SK-N-SH treated with all-trans-retinoic acid at 6 μM for 48 hours (cell line): Measurements from ENCODE around the gene FOXRED1.

Experiments used
- ATAC-seq: fragments of 200-7000 bp; cut with Tn5 transposase; 3 replicates; pipeline ENCODE4 v1.9.1; 2020; ENCODE audit warnings: mild to moderate bottlenecking, moderate library complexity
- ARNTL ChIP-seq: fragments of 450-650 bp; formaldehyde crosslinking; IDR thresholded peaks from 2 replicates; pipeline ENCODE4 v1.5.0; 2020; ENCODE audit warnings: low read depth, mild to moderate bottlenecking, moderate library complexity, borderline replicate concordance
- BACH2 ChIP-seq: fragments of 250-450 bp; sonication (Bioruptor Pico); IDR thresholded peaks from 2 replicates; pipeline ENCODE4 v1.9.0; 2021; ENCODE audit warnings: mild to moderate bottlenecking, borderline replicate concordance
- CSDC2 ChIP-seq: fragments of 250-450 bp; sonication (Bioruptor Pico); IDR thresholded peaks from 2 replicates; pipeline ENCODE4 v1.5.0; 2020; ENCODE audit warnings: mild to moderate bottlenecking, moderate library complexity
- ESRRG ChIP-seq: fragments of 250-450 bp; sonication (Bioruptor Pico); IDR thresholded peaks from 2 replicates; pipeline ENCODE4 v1.6.1; 2021; ENCODE audit warnings: mild to moderate bottlenecking
- GLIS3 ChIP-seq: fragments of 250-450 bp; sonication (Bioruptor Pico); IDR thresholded peaks from 2 replicates; pipeline ENCODE4 v1.5.0; 2020; ENCODE audit warnings: mild to moderate bottlenecking, moderate library complexity
- ISL1 ChIP-seq: fragments of 250-450 bp; sonication (Bioruptor Pico); IDR thresholded peaks from 2 replicates; pipeline ENCODE4 v2.1.2; 2022; ENCODE audit warnings: mild to moderate bottlenecking, moderate library complexity
- OSR1 ChIP-seq: fragments of 250-450 bp; sonication (Bioruptor Pico); IDR thresholded peaks from 2 replicates; pipeline ENCODE4 v1.8.0; 2022; ENCODE audit warnings: moderate library complexity, mild to moderate bottlenecking, inconsistent platforms
- POU6F1 ChIP-seq: fragments of 250-450 bp; sonication (Bioruptor Pico); IDR thresholded peaks from 2 replicates; pipeline ENCODE4 v1.8.0; 2021; ENCODE audit warnings: low read depth, mild to moderate bottlenecking, moderate library complexity, borderline replicate concordance
- PPARA ChIP-seq: fragments of 250-450 bp; sonication (Bioruptor Pico); IDR thresholded peaks from 2 replicates; pipeline ENCODE4 v1.5.0; 2020; ENCODE audit warnings: mild to moderate bottlenecking, borderline replicate concordance
- SNAI2 ChIP-seq: fragments of 250-450 bp; sonication (Bioruptor Pico); IDR thresholded peaks from 2 replicates; pipeline ENCODE4 v1.5.0; 2020; ENCODE audit warnings: mild to moderate bottlenecking, moderate library complexity
- TOX ChIP-seq: fragments of 250-450 bp; sonication (Bioruptor Pico); IDR thresholded peaks from 2 replicates; pipeline ENCODE4 v1.8.0; 2021; ENCODE audit warnings: mild to moderate bottlenecking, moderate library complexity, borderline replicate concordance
- TSHZ2 ChIP-seq: fragments of 250-450 bp; sonication (Bioruptor Pico); IDR thresholded peaks from 2 replicates; pipeline ENCODE4 v1.5.0; 2020; ENCODE audit warnings: mild to moderate bottlenecking, moderate library complexity
- ZC3H10 ChIP-seq: fragments of 250-450 bp; sonication (Bioruptor Pico); IDR thresholded peaks from 2 replicates; pipeline ENCODE4 v1.5.1; 2021; ENCODE audit warnings: mild to moderate bottlenecking, moderate library complexity
- ZFP3 ChIP-seq: fragments of 250-450 bp; sonication (Bioruptor Pico); IDR thresholded peaks from 2 replicates; pipeline ENCODE4 v1.5.0; 2020; ENCODE audit warnings: mild to moderate bottlenecking, moderate library complexity
- ZFP30 ChIP-seq: fragments of 450-650 bp; formaldehyde crosslinking; IDR thresholded peaks from 2 replicates; pipeline ENCODE4 v1.5.0; 2022; ENCODE audit warnings: mild to moderate bottlenecking, moderate library complexity
- ZNF565 ChIP-seq: fragments of 450-650 bp; formaldehyde crosslinking; conservative IDR thresholded peaks from 2 replicates; pipeline ENCODE4 v1.5.0; 2020; ENCODE audit warnings: low read depth, mild to moderate bottlenecking, moderate library complexity
- ZNF70 ChIP-seq: fragments of 450-650 bp; formaldehyde crosslinking; IDR thresholded peaks from 2 replicates; pipeline ENCODE4 v1.5.0; 2020; ENCODE audit warnings: mild to moderate bottlenecking, moderate library complexity
- ZNF8 ChIP-seq: fragments of 450-650 bp; formaldehyde crosslinking; IDR thresholded peaks from 2 replicates; pipeline ENCODE4 v1.5.0; 2020; ENCODE audit warnings: mild to moderate bottlenecking, moderate library complexity
- TF ChIP-seq, protein P1 (sequence below): fragments of 250-450 bp; sonication (Bioruptor Pico); IDR thresholded peaks from 2 replicates; pipeline ENCODE4 v1.5.1; 2020; ENCODE audit warnings: low read depth, mild to moderate bottlenecking, moderate library complexity
- TF ChIP-seq, protein P2 (sequence below): fragments of 250-450 bp; sonication (Bioruptor Pico); IDR thresholded peaks from 2 replicates; pipeline ENCODE4 v1.5.1; 2021; ENCODE audit warnings: mild to moderate bottlenecking, moderate library complexity

Gene FOXRED1

DNA sequence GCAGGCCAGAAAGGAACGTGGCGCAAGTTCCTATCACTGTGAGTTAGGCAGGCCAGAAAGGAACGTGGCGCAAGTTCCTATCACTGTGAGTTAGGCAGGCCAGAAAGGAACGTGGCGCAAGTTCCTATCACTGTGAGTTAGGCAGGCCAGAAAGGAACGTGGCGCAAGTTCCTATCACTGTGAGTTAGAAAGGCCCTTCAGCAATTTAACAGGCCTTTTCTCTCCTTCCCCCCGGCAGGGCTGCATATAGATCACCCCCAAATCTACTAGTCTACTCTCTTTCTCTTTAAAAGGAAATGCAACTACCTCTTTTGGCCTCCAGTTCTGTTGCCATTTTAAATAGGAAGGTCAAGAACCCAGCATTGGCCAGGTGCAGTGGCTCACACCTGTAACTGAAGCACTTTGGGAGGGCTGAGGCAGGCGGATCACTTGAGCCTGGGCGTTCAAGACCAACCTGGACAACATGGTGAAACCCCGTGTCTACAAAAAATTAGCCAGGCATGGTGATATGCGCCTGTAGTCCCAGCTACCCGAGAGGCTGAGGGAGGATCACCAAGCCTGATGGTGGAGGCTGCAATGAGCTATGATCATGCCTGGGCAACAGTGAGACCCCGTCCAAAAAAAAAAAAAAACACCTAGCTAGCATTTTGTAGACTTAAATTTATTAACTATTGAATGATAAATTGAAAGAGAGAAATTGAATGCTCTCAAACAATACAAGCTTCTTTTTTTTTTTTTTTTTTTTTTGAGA is 42.4 kb upstream of the FOXRED1 start:
- TF ChIP-seq ZNF8 (CRISPR knock-in tag) = no peak
- TF ChIP-seq OSR1 (CRISPR knock-in tag) = no peak
- TF ChIP-seq ZFP30 (CRISPR knock-in tag) = no peak
- no peak for TF ChIP-seq ZNF70 (CRISPR knock-in tag)
- TF ChIP-seq ZFP3 (CRISPR knock-in tag) = no peak
- no peak for TF ChIP-seq CSDC2 (CRISPR knock-in tag)
- no peak for TF ChIP-seq SNAI2 (CRISPR knock-in tag)
- TF ChIP-seq BACH2 = no peak
- no peak for TF ChIP-seq ARNTL (CRISPR knock-in tag)
- TF ChIP-seq ZC3H10 = no peak
- no peak for TF ChIP-seq ESRRG (CRISPR knock-in tag)
- TF ChIP-seq, protein P1, sequence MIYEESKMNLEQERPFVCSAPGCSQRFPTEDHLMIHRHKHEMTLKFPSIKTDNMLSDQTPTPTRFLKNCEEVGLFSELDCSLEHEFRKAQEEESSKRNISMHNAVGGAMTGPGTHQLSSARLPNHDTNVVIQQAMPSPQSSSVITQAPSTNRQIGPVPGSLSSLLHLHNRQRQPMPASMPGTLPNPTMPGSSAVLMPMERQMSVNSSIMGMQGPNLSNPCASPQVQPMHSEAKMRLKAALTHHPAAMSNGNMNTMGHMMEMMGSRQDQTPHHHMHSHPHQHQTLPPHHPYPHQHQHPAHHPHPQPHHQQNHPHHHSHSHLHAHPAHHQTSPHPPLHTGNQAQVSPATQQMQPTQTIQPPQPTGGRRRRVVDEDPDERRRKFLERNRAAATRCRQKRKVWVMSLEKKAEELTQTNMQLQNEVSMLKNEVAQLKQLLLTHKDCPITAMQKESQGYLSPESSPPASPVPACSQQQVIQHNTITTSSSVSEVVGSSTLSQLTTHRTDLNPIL (CRISPR knock-in tag) = no peak
- no peak for TF ChIP-seq POU6F1
- TF ChIP-seq ISL1 (CRISPR knock-in tag) = no peak
- TF ChIP-seq PPARA (CRISPR knock-in tag) = no peak
- TF ChIP-seq, protein P2, sequence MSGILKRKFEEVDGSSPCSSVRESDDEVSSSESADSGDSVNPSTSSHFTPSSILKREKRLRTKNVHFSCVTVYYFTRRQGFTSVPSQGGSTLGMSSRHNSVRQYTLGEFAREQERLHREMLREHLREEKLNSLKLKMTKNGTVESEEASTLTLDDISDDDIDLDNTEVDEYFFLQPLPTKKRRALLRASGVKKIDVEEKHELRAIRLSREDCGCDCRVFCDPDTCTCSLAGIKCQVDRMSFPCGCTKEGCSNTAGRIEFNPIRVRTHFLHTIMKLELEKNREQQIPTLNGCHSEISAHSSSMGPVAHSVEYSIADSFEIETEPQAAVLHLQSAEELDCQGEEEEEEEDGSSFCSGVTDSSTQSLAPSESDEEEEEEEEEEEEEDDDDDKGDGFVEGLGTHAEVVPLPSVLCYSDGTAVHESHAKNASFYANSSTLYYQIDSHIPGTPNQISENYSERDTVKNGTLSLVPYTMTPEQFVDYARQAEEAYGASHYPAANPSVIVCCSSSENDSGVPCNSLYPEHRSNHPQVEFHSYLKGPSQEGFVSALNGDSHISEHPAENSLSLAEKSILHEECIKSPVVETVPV = no peak
- no peak for TF ChIP-seq ZNF565 (CRISPR knock-in tag)
- TF ChIP-seq TSHZ2 (CRISPR knock-in tag) = no peak
- no peak for ATAC-seq

- ATAC-seq = peak; percentile 32; the same call in 1 of the 3 replicates
- TF ChIP-seq, protein P2 = no peak
- TF ChIP-seq TOX = no peak
- TF ChIP-seq ZNF8 (CRISPR knock-in tag) = no peak
- no peak for TF ChIP-seq PPARA (CRISPR knock-in tag)
- TF ChIP-seq ZFP3 (CRISPR knock-in tag) = no peak
- no peak for TF ChIP-seq OSR1 (CRISPR knock-in tag)
- TF ChIP-seq GLIS3 (CRISPR knock-in tag) = no peak
Observed at GRCh38 chr11:126229858-126230540, 39.0 kb upstream of the FOXRED1 start.
